CD14-positive monocyte (primary cell): ENCODE measurements around the gene B4GALT1. TPM values are rescaled to one million over a fixed set of nuclear protein-coding genes. Genes with fewer than 3 reads are reported as not detected.

Experiments
- DNase-seq, 3 donors: peaks; one replicate each; pipeline ENCODE4 v3.0.0-alpha.2; 2011 to 2022
- H2AFZ ChIP-seq: 2 replicates; pipeline ENCODE4 v1.6.0; 2012; ENCODE audit warnings: mild to moderate bottlenecking, low read depth, low read length, inconsistent platforms; ENCODE audit not compliant: insufficient read depth, poor library complexity, severe bottlenecking
- H3K27ac ChIP-seq, 2 donors: 1 replicate in 1 of 2; 2 replicates in 1 of 2; pipeline ENCODE4 v1.5.1; 2012 to 2013; ENCODE audit warnings: low read length in 2 of 2, control low read depth in 1 of 2, inconsistent platforms in 1 of 2, low read depth in 1 of 2, mild to moderate bottlenecking in 1 of 2
- H3K27me3 ChIP-seq, 2 donors: one replicate each; pipeline versions ENCODE4 v1.6.0 to v1.6.1; 2011 to 2013; ENCODE audit warnings: low read length in 2 of 2; ENCODE audit not compliant: control insufficient read depth in 2 of 2, insufficient read depth in 2 of 2
- H3K36me3 ChIP-seq, 2 donors: replicated peaks in 1 of 2; 1 replicate in 1 of 2; 2 replicates in 1 of 2; pipeline versions ENCODE4 v1.5.1 to v1.6.1; 2012 to 2013; ENCODE audit warnings: low read length in 2 of 2, control low read depth in 1 of 2, inconsistent platforms in 1 of 2, mild to moderate bottlenecking in 1 of 2; ENCODE audit not compliant: insufficient read depth in 2 of 2, control insufficient read depth in 1 of 2
- H3K4me1 ChIP-seq, 2 donors: 1 replicate in 1 of 2; 2 replicates in 1 of 2; pipeline versions ENCODE4 v1.5.1 to v1.6.1; 2012 to 2013; ENCODE audit warnings: low read length in 2 of 2, control low read depth in 1 of 2, inconsistent platforms in 1 of 2, mild to moderate bottlenecking in 1 of 2, moderate library complexity in 1 of 2; ENCODE audit not compliant: insufficient read depth in 2 of 2, control insufficient read depth in 1 of 2
- H3K4me2 ChIP-seq: replicated peaks from 2 replicates; pipeline ENCODE3; 2012; ENCODE audit warnings: low read length, moderate library complexity, mild to moderate bottlenecking; ENCODE audit not compliant: poor library complexity, severe bottlenecking; ENCODE audit errors: extremely low read depth
- H3K4me3 ChIP-seq, 3 experiments: fragments of 200-600 bp in 1 of 3; sonication (generic) in 1 of 3; replicated peaks in 1 of 3; 1 replicate in 2 of 3; 2 replicates in 1 of 3; pipeline ENCODE4 v1.5.1; 2011 to 2013; ENCODE audit warnings: low read length in 3 of 3, mild to moderate bottlenecking in 3 of 3, control low read depth in 2 of 3, low read depth in 2 of 3, inconsistent platforms in 1 of 3, moderate library complexity in 1 of 3
- H3K79me2 ChIP-seq: 2 replicates; pipeline ENCODE4 v1.6.0; 2012; ENCODE audit warnings: mild to moderate bottlenecking, control low read depth, inconsistent platforms, low read length, moderate library complexity; ENCODE audit not compliant: insufficient read depth
- H3K9ac ChIP-seq: 2 replicates; pipeline ENCODE4 v1.6.0; 2017; ENCODE audit warnings: low read length, mild to moderate bottlenecking; ENCODE audit not compliant: insufficient read depth, poor library complexity, severe bottlenecking
- H3K9me3 ChIP-seq, 2 donors: replicated peaks in 1 of 2; 1 replicate in 1 of 2; 2 replicates in 1 of 2; pipeline versions ENCODE4 v1.5.1 to v1.6.1; 2012 to 2013; ENCODE audit warnings: low read length in 2 of 2, control low read depth in 1 of 2; ENCODE audit not compliant: control insufficient read depth in 1 of 2, insufficient read depth in 1 of 2
- H4K20me1 ChIP-seq: 2 replicates; pipeline ENCODE4 v1.6.0; 2012; ENCODE audit warnings: mild to moderate bottlenecking, low read length, control low read depth, moderate library complexity; ENCODE audit not compliant: insufficient read depth
- H3K27ac Mint-ChIP-seq, 7 donors: one replicate each; pipeline ENCODE4 v1.8.0; 2020; ENCODE audit warnings: mild to moderate bottlenecking in 7 of 7, mixed read lengths in 7 of 7, moderate library complexity in 6 of 7, inconsistent platforms in 2 of 7
- H3K27me3 Mint-ChIP-seq, 3 donors: one replicate each; pipeline ENCODE4 v1.8.0; 2021 to 2022; ENCODE audit warnings: low read depth in 3 of 3, mild to moderate bottlenecking in 3 of 3, mixed read lengths in 3 of 3, moderate library complexity in 3 of 3, inconsistent platforms in 1 of 3
- H3K36me3 Mint-ChIP-seq, 2 donors: one replicate each; pipeline ENCODE4 v1.8.0; 2020; ENCODE audit warnings: mixed read lengths in 2 of 2, inconsistent platforms in 1 of 2, mild to moderate bottlenecking in 1 of 2
- H3K4me1 Mint-ChIP-seq: one replicate; pipeline ENCODE4 v1.8.0; 2020; ENCODE audit warnings: mild to moderate bottlenecking, mixed read lengths
- H3K4me3 Mint-ChIP-seq, 2 donors: one replicate each; pipeline ENCODE4 v1.8.0; 2020; ENCODE audit warnings: mild to moderate bottlenecking in 2 of 2, mixed read lengths in 2 of 2, moderate library complexity in 1 of 2
- H3K9me3 Mint-ChIP-seq, 7 donors: one replicate each; pipeline ENCODE4 v1.8.0; 2020 to 2022; ENCODE audit warnings: mixed read lengths in 7 of 7, mild to moderate bottlenecking in 6 of 7, moderate library complexity in 6 of 7, inconsistent platforms in 2 of 7
- CTCF ChIP-seq: fragments of 200-600 bp; IDR thresholded peaks from one replicate; pipeline ENCODE4 v1.8.0; 2022; ENCODE audit warnings: antibody characterized with exemption, mild to moderate bottlenecking
- WGBS: methylation state at CpG from one replicate; pipeline ENCODE4 v1.1.5; 2013; ENCODE audit warnings: missing lambda C conversion rate; ENCODE audit not compliant: insufficient coverage; 5-methylcytosine and 5-hydroxymethylcytosine counted together
- intact Hi-C, 2 donors: fragments of 100-400 bp; cut with micrococcal nuclease; formaldehyde crosslinking; loops; one replicate each; pipeline versions ENCODE4 v1.15.0 to v1.15.1; 2023
- polyA minus RNA-seq: library from RNA; depleted of rRNA, polyadenylated mRNA; stranded (reverse); fragments of >200 nt; gene quantifications from 2 replicates; pipeline ENCODE4 v1.2.3, GENCODE V29; 2012
- polyA plus RNA-seq, 3 donors: library from polyadenylated mRNA; depleted of rRNA in 1 of 3; unstranded in 2 of 3; stranded (reverse) in 1 of 3; fragments of 300-500 nt in 2 of 3; fragments of >200 nt in 1 of 3; fragmentation: Illumina TruSeq in 2 of 3; gene quantifications; 1 replicate in 2 of 3; 2 replicates in 1 of 3; pipeline ENCODE4 v1.2.3, GENCODE V29; 2012 to 2021
- total RNA-seq, 12 experiments: library from RNA in 1 of 12; stranded (reverse) in 1 of 12; fragments of 120-200 nt in 1 of 12; gene quantifications; one replicate each; pipeline ENCODE4 v1.2.4 and lab custom pipeline; 2013 to 2026; ENCODE audit warnings: mixed read lengths in 6 of 12, inconsistent platforms in 1 of 12

B4GALT1 gene
- 16.9 TPM for total RNA-seq (2013)
- polyA plus RNA-seq (10 to 100 TPM; 27.6 to 53.7 (median 38.6) TPM), polyA minus RNA-seq (42.9 and 45.0 TPM in 2 replicates), total RNA-seq (lab: John Stamatoyannopoulos, UW) (70.1 to 250 (median 133) reads per million in 11 experiments)

- intact Hi-C loops: loop anchor here (5.0 to 10.0 kb wide), 6 partner anchors 40 to 140 kb away; partner anchors contain the start of genes BAG1 (in 1 of the 2), CHMP5 (in 1 of the 2), DNAJA1 (in 1 of the 2) and SMU1 (in 1 of the 2)
- H3K9me3 ChIP-seq: no peaks in the 10 kb centered on the region
- H3K9me3 Mint-ChIP-seq: peaks cover 0 to 5% (median 0%) of the 10 kb centered on the region in 7 donors
- H3K27me3 ChIP-seq: no peaks in the 10 kb centered on the region
- H4K20me1 ChIP-seq: peaks cover 45% of the 10 kb centered on the region
- peak within 1 kb of the TSS; percentile 66 for H2AFZ ChIP-seq
- H3K4me3 Mint-ChIP-seq: peak within 1 kb of the TSS; percentile 97 to 99
- peaks cover 0 to 2% (median 0%) of the 10 kb centered on the region in 3 donors for H3K27me3 Mint-ChIP-seq
- no peak for TF ChIP-seq CTCF
- H3K9ac ChIP-seq: peak within 1 kb of the TSS; percentile 93
- H3K4me1 ChIP-seq: peaks cover 54 to 62% of the 10 kb centered on the region in 2 donors
- 0% methylated on average over 75 of the region's 101 CpGs for WGBS
- peaks cover 47% of the 10 kb centered on the region for H3K79me2 ChIP-seq
- peak within 1 kb of the TSS; percentile 89 for H3K4me2 ChIP-seq
- peak within 1 kb of the TSS; percentile 98 to 100 (median 99) for H3K27ac Mint-ChIP-seq
- H3K36me3 ChIP-seq: no peaks in the 10 kb centered on the region
- DNase-seq: peak; percentile 85 to 93 (median 92)
- H3K4me1 Mint-ChIP-seq: peaks cover 61% of the 10 kb centered on the region
- peaks cover 7 to 19% of the 10 kb centered on the region in 2 donors for H3K36me3 Mint-ChIP-seq
- H3K27ac ChIP-seq: peak within 1 kb of the TSS; percentile 97 to 99
- peak within 1 kb of the TSS; percentile 71 to 95 (median 92) for H3K4me3 ChIP-seq
Observed at GRCh38 chr9:33167084-33167971, at the start of gene B4GALT1. Gene B4GALT1, minus strand, starts transcription at chr9:33167336. Its CDS starts 167 bp downstream, at chr9:33167169.

GRCh38 chr9:33211695-33212393 lies 44.7 kb upstream of the B4GALT1 start:
- WGBS: 100% methylated on average over 1 of the region's 3 CpGs
- Histone ChIP-seq H3K27ac (no peak overlapping the region), H3K4me3 (no peak overlapping the region), H3K27me3 (no peaks in the 10 kb centered on the region), H4K20me1 (no peaks in the 10 kb centered on the region), H2AFZ (no peak overlapping the region), H3K9me3 (no peaks in the 10 kb centered on the region), H3K36me3 (no peaks in the 10 kb centered on the region), H3K4me2 (no peak overlapping the region), H3K4me1 (no peaks in the 10 kb centered on the region), H3K9ac (no peak overlapping the region), H3K79me2 (no peaks in the 10 kb centered on the region)
- Mint-ChIP-seq H3K4me3 (no peak overlapping the region), H3K27me3 (peaks cover 0 to 3% (median 2%) of the 10 kb centered on the region in 3 donors), H3K9me3 (peaks cover 0 to 3% (median 0%) of the 10 kb centered on the region in 7 donors), H3K36me3 (no peaks in the 10 kb centered on the region), H3K27ac (no peak overlapping the region), H3K4me1 (no peaks in the 10 kb centered on the region)
- TF ChIP-seq CTCF: no peak
- DNase-seq: no peak
- intact Hi-C loops: no loop called here
